Right atrium auricular region (tissue), 2 donors: ENCODE measurements around the gene CLDND1. TPM values are rescaled to one million over a fixed set of nuclear protein-coding genes. Genes with fewer than 3 reads are reported as not detected.
"Not testable (repeated sequence)": the region's sequence is repeated elsewhere in the genome, so short reads cannot be mapped to it uniquely, and the experiment has no call there.

Source experiments
- DNase-seq: peaks from one replicate; pipeline ENCODE4 v3.0.0-alpha.2; 2019; ENCODE audit warnings: low spot score
- H3K27ac ChIP-seq, 2 donors: fragments of 200-600 bp; sonication (generic); 1 replicate in 1 of 2; 2 replicates in 1 of 2; pipeline ENCODE4 v1.5.1; 2016 to 2019
- H3K27me3 ChIP-seq, 2 donors: fragments of 200-600 bp; sonication (generic); one replicate each; pipeline versions ENCODE4 v1.5.1 to v1.6.0; 2017 to 2019
- H3K36me3 ChIP-seq: fragments of 200-600 bp; sonication (generic); one replicate; pipeline ENCODE4 v1.5.1; 2016
- H3K4me1 ChIP-seq, 2 donors: fragments of 200-600 bp; sonication (generic); one replicate each; pipeline versions ENCODE4 v1.5.1 to v1.6.0; 2017 to 2019
- H3K4me3 ChIP-seq, 2 donors: fragments of 200-600 bp; sonication (generic); 1 replicate in 1 of 2; 2 replicates in 1 of 2; pipeline ENCODE4 v1.5.1; 2017 to 2019; ENCODE audit warnings: mild to moderate bottlenecking in 1 of 2, moderate library complexity in 1 of 2
- H3K9me3 ChIP-seq, 2 donors: fragments of 200-600 bp; sonication (generic); one replicate each; pipeline ENCODE4 v1.5.1; 2019
- CTCF ChIP-seq, 2 donors: fragments of 200-600 bp; sonication (generic); IDR thresholded peaks; one replicate each; pipeline ENCODE4 v1.5.1; 2019; ENCODE audit warnings: antibody characterized with exemption in 2 of 2
- total RNA-seq, 2 donors: library from RNA; depleted of rRNA; stranded (reverse); fragments of >200 nt; gene quantifications; one replicate each; pipeline ENCODE4 v1.1.0, GENCODE V29; 2016

CLDND1 gene
- total RNA-seq, 2 donors from 2014 or later: 138 to 152 TPM

DNA sequence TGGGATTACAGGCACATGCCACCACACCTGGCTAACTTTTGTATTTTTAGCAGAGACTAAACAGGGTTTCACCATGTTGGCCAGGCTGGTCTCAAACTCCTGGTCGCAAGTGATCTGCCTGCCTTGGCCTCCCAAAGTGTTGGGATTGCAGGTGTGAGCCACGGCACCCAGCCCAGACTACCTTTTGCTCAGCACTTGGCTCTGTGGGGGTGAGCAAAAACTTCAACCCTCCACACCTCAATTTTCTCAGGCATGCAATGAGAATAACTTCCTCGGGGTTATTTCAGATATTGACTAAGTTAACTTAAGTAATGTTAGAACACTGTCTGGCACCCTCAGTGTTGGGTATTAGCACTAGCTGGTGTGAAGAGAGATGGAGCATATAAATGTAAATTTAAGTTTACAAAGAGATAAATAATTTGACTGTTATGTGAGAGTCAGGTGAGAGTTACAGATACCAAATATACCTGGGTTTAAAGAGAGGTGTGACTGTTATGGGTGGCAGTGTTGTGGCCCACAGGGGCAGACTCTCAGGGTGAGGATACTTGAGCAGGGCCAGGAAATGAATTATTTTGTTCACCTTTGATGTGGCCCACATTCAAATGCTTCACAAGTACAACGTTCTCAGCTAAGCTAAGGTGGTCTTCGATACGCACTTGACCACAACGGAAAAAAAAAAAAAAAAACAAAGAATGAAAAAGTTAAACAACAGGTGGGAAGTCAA lies 41.7 kb upstream of the CLDND1 start:
- no peak overlapping the region for H3K4me3 ChIP-seq
- no peaks in the 10 kb centered on the region for H3K4me1 ChIP-seq
- no peak overlapping the region for H3K27ac ChIP-seq
- H3K36me3 ChIP-seq: no peaks in the 10 kb centered on the region
- no peaks in the 10 kb centered on the region for H3K27me3 ChIP-seq
- no peak for TF ChIP-seq CTCF (IDR thresholded peaks at IDR 0.05)
- no peaks in the 10 kb centered on the region for H3K9me3 ChIP-seq
- no peak for DNase-seq

DNA sequence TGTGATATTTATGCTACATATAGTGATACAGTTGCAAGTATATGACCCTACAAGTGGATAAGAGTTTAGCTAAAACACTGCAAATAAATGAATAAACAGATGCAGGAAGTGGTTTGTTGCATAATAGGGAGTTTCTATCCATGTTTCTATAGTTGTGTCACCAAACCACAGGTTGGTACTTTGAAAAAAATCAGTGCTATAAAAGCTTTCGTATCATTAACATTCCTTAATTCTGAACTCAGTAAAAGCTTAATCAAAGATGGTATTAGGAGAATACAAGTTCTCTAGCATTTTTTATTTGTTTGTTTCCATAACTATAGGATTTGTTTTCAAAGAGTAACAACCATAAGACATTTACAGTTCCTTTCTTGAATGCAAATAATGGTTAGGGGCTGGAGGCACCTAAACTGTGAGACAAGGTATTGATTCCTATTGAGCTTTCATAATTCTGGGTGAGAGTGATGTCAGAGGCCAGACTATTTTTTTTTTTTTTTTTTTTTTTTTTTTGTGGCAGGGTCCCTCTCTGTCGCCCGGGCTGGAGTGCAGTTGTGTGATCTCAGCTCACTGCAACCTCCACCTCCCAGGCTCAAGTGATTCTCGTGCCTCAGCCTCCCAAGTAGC lies 41.1 kb upstream of the CLDND1 start:
- Histone ChIP-seq H3K36me3 (no peaks in the 10 kb centered on the region), H3K4me3 (no peak overlapping the region), H3K27me3 (no peaks in the 10 kb centered on the region), H3K9me3 (no peaks in the 10 kb centered on the region), H3K27ac (no peak overlapping the region), H3K4me1 (no peaks in the 10 kb centered on the region)
- DNase-seq: no peak
- TF ChIP-seq CTCF (IDR thresholded peaks at IDR 0.05): no peak

GRCh38 chr3:98561727-98562521 lies 39.2 kb upstream of the CLDND1 start:
- TF ChIP-seq CTCF (IDR thresholded peaks at IDR 0.05): no peak
- Histone ChIP-seq H3K4me1 (no peaks in the 10 kb centered on the region), H3K27me3 (no peaks in the 10 kb centered on the region), H3K9me3 (no peaks in the 10 kb centered on the region), H3K36me3 (no peaks in the 10 kb centered on the region), H3K27ac (no peak overlapping the region), H3K4me3 (no peak overlapping the region)
- no peak for DNase-seq

DNA sequence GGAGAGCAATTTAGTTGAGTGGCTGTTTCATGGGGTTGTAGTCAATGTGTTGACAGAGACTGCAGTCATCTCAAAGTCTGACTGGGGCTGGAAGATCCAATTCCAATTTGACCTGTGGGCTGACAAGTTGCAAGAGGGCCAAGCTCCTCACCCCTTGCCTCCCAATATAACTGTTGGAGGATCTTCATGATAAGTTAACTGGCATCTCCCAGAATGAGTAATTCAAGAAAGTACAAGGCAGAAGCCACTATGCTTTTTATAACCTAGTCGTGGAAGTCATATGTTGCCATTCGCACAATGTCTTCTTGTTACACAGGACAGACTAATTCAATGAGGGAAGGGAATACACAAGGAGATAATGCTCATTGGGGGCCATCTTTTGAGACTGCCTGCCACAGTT lies 38.2 kb upstream of the CLDND1 start:
- no peaks in the 10 kb centered on the region for H3K36me3 ChIP-seq
- TF ChIP-seq CTCF (IDR thresholded peaks at IDR 0.05): no peak
- H3K27ac ChIP-seq: no peak overlapping the region
- DNase-seq: no peak
- no peaks in the 10 kb centered on the region for H3K4me1 ChIP-seq
- no peaks in the 10 kb centered on the region for H3K27me3 ChIP-seq
- H3K4me3 ChIP-seq: no peak overlapping the region
- H3K9me3 ChIP-seq: no peaks in the 10 kb centered on the region

GRCh38 chr3:98559769-98560168 lies 37.1 kb upstream of the CLDND1 start:
- H3K4me1 ChIP-seq, DNase-seq, H3K4me3 ChIP-seq: not testable (repeated sequence)

More at GRCh38 chr3:98559769-98560168, 37.1 kb upstream of the CLDND1 start:
- not testable (repeated sequence) for H3K27ac ChIP-seq, H3K36me3 ChIP-seq, H3K27me3 ChIP-seq, H3K9me3 ChIP-seq
